ENCODE data around the gene SETX. TPM values are rescaled to one million over a fixed set of nuclear protein-coding genes. Genes with fewer than 3 reads are reported as not detected.

SETX gene
- total and polyA plus RNA-seq, 2 of the 13 experiments (the other 11 are each of a cell fraction or from before 2014, with no cell fraction given) = 13.2 to 39.0 TPM

DNA sequence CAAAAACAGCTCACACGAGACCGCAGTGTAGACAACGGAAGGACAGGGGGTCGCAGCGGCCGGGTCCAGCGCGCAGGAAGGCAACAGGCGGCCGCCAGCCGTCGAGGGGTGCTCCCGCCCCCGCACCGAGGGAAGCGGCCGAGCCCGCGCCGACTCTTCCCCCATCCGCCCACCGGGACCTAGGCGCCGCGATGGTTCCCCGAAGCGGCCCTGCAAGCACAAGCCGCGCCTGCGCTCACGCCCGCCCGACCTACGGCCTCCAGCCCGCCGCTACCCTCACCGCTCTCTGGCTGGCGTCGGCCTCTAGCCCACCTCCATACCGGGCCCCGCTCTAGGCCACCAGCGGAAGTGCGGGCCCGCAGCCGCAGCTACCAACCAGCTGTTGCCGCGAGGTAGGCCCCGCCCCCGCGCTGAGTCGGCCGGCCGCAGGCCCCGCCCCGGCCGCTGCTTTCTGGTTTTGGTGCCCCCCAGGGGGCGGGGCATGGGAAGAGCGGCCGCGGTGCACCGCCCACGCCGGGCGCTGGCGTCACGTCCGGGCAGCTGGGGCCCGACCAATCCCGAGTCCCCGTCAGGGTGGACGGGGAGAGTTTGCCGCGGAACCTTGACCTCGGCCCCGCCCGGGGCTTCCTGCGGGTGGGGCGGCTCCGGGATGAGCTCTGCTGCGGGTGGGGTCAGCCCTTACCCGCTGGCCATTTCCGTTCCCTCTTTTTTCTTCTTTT lies at the start of gene SETX (continued):
- TF ChIP-seq, protein P1, sequence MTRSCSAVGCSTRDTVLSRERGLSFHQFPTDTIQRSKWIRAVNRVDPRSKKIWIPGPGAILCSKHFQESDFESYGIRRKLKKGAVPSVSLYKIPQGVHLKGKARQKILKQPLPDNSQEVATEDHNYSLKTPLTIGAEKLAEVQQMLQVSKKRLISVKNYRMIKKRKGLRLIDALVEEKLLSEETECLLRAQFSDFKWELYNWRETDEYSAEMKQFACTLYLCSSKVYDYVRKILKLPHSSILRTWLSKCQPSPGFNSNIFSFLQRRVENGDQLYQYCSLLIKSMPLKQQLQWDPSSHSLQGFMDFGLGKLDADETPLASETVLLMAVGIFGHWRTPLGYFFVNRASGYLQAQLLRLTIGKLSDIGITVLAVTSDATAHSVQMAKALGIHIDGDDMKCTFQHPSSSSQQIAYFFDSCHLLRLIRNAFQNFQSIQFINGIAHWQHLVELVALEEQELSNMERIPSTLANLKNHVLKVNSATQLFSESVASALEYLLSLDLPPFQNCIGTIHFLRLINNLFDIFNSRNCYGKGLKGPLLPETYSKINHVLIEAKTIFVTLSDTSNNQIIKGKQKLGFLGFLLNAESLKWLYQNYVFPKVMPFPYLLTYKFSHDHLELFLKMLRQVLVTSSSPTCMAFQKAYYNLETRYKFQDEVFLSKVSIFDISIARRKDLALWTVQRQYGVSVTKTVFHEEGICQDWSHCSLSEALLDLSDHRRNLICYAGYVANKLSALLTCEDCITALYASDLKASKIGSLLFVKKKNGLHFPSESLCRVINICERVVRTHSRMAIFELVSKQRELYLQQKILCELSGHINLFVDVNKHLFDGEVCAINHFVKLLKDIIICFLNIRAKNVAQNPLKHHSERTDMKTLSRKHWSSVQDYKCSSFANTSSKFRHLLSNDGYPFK (CRISPR knock-in tag; IDR thresholded peaks at IDR 0.05; ENCODE audit: borderline replicate concordance) = no peak; the same call in 1 of the 2 replicates
- TF ChIP-seq, protein P2, sequence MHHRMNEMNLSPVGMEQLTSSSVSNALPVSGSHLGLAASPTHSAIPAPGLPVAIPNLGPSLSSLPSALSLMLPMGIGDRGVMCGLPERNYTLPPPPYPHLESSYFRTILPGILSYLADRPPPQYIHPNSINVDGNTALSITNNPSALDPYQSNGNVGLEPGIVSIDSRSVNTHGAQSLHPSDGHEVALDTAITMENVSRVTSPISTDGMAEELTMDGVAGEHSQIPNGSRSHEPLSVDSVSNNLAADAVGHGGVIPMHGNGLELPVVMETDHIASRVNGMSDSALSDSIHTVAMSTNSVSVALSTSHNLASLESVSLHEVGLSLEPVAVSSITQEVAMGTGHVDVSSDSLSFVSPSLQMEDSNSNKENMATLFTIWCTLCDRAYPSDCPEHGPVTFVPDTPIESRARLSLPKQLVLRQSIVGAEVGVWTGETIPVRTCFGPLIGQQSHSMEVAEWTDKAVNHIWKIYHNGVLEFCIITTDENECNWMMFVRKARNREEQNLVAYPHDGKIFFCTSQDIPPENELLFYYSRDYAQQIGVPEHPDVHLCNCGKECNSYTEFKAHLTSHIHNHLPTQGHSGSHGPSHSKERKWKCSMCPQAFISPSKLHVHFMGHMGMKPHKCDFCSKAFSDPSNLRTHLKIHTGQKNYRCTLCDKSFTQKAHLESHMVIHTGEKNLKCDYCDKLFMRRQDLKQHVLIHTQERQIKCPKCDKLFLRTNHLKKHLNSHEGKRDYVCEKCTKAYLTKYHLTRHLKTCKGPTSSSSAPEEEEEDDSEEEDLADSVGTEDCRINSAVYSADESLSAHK (CRISPR knock-in tag; IDR thresholded peaks at IDR 0.05; ENCODE audit: borderline replicate concordance) = no peak
- TF ChIP-seq FOXC1 (CRISPR knock-in tag; IDR thresholded peaks at IDR 0.05; ENCODE audit: borderline replicate concordance) (peak; percentile 53; the same call in 1 of the 2 replicates), ZNF207 (IDR thresholded peaks at IDR 0.05; ENCODE audit: borderline replicate concordance) (no peak), GATAD2A (CRISPR knock-in tag; IDR thresholded peaks at IDR 0.05) (no peak), NR2F2 (IDR thresholded peaks at IDR 0.05; ENCODE audit: borderline replicate concordance, low read depth) (0 out of 2 replicates have a peak, but pooled peaks have one; percentile 55), ZFP37 (CRISPR knock-in tag; IDR thresholded peaks at IDR 0.05; ENCODE audit: borderline replicate concordance) (no peak), ZNF160 (CRISPR knock-in tag; IDR thresholded peaks at IDR 0.05) (no peak), FOSL2 (CRISPR knock-in tag; IDR thresholded peaks at IDR 0.05) (0 out of 2 replicates have a peak, but pooled peaks have one; percentile 9), ZNF768 (CRISPR knock-in tag; IDR thresholded peaks at IDR 0.05) (peak; percentile 65; the same call in 1 of the 2 replicates), SIX4 (CRISPR knock-in tag; IDR thresholded peaks at IDR 0.05) (no peak)
- TF ChIP-seq, protein P3, sequence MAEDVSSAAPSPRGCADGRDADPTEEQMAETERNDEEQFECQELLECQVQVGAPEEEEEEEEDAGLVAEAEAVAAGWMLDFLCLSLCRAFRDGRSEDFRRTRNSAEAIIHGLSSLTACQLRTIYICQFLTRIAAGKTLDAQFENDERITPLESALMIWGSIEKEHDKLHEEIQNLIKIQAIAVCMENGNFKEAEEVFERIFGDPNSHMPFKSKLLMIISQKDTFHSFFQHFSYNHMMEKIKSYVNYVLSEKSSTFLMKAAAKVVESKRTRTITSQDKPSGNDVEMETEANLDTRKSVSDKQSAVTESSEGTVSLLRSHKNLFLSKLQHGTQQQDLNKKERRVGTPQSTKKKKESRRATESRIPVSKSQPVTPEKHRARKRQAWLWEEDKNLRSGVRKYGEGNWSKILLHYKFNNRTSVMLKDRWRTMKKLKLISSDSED (CRISPR knock-in tag; IDR thresholded peaks at IDR 0.05) = no peak
- TF ChIP-seq, protein P4, sequence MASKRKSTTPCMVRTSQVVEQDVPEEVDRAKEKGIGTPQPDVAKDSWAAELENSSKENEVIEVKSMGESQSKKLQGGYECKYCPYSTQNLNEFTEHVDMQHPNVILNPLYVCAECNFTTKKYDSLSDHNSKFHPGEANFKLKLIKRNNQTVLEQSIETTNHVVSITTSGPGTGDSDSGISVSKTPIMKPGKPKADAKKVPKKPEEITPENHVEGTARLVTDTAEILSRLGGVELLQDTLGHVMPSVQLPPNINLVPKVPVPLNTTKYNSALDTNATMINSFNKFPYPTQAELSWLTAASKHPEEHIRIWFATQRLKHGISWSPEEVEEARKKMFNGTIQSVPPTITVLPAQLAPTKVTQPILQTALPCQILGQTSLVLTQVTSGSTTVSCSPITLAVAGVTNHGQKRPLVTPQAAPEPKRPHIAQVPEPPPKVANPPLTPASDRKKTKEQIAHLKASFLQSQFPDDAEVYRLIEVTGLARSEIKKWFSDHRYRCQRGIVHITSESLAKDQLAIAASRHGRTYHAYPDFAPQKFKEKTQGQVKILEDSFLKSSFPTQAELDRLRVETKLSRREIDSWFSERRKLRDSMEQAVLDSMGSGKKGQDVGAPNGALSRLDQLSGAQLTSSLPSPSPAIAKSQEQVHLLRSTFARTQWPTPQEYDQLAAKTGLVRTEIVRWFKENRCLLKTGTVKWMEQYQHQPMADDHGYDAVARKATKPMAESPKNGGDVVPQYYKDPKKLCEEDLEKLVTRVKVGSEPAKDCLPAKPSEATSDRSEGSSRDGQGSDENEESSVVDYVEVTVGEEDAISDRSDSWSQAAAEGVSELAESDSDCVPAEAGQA (IDR thresholded peaks at IDR 0.05; ENCODE audit: low read depth) = 0 out of 2 replicates have a peak, but pooled peaks have one; percentile 33
- TF ChIP-seq, protein P4 (CRISPR knock-in tag; IDR thresholded peaks at IDR 0.05; ENCODE audit: borderline replicate concordance) = peak; percentile 19; the same call in 1 of the 2 replicates
